ENCODE results near the gene SPEM1. TPM values are rescaled to one million over a fixed set of nuclear protein-coding genes. Genes with fewer than 3 reads are reported as not detected.
A peak's percentile ranks its signal among the peaks of the same experiment; 100 is the strongest.

Gene SPEM1
- total RNA-seq, 1 donor from 2014 or later: not detected

DNA sequence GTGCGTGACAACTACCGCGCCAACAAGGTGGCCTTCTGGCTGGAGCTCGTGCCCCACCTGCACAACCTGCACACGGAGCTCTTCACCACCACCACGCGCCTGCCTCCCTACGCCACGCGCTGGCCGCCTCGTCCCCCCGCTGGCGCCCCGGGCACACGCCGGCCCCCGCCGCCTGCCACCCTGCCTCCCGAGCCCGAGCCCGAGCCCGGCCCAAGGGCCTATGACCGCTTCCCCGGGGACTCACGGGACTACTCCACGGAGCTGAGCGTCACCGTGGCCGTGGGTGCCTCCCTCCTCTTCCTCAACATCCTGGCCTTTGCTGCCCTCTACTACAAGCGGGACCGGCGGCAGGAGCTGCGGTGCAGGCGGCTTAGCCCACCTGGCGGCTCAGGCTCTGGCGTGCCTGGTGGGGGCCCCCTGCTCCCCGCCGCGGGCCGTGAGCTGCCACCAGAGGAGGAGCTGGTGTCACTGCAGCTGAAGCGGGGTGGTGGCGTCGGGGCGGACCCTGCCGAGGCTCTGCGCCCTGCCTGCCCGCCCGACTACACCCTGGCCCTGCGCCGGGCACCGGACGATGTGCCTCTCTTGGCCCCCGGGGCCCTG is 3.0 kb upstream of the SPEM1 start:
- no peak for DNase-seq (ENCODE audit: low spot score)

DNA sequence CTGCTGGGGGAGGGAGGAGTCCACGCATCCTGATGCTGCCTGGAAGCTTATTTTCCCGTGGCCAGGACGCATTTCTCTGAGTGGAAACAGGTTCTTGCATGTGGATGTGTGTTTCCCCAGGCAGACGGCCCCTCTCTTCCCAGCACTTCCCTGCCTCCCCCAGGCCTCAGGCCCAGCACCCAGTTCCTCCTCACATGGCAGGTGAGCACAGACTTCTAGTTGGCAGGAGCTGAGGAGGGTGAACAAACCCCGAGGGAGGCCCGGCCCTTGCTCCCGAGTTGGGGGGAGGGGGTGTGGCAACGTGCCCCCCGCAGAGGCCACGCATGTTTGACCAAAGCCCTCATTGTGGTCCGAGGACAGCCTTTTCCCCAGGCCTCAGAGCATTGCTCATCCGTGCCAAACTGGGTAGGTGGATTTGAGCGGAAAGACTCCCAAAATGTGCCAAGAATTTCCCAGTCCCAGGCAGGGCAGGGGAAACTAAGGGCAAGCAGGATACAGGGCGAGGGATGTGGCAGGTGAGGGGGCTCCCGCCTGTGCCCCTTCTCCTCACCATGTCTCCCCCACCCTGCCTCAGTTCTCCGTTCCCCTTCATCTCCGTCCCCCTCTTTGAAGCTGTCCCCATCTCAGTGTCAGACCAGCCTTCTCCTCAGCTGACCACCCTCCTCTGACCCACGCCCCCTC is 1.5 kb upstream of the SPEM1 start:
- DNase-seq (ENCODE audit: low spot score): no peak

DNA sequence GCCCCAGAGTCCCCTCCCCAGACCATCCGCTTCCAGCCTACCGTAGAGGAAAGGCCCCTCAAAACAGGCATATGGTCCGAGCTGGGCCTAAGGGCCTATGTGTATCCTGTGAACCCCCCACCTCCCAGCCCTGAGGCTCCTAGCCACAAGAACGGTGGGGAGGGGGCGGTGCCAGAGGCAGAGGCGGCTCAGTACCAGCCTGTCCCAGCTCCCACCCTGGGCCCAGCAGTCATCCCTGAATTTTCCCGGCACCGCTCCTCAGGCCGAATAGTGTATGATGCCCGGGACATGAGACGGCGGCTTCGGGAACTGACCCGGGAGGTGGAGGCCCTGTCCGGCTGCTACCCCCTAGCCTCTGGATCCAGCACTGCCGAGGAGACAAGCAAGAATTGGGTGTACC is 1.1 kb downstream of the SPEM1 start:
- DNase-seq (ENCODE audit: low spot score): no peak

DNA sequence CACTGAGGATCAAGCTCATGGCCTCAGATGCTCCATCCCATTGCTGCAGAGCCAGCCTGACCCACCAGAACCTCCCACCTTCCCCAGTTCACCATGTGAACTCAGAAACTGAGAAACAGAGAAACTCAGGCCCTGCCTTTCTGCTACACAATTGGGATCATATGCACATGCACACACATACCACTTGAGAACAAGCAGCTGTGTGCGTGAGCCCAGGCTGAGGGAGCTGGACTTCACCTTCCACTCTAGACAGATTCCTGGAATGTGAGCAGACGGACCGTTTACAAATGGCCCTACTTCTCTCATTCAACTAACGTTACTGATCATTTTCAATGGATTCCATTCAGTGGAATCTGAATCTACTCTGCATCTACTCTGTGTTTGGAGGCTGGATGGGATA is 3.6 kb downstream of the SPEM1 start:
- DNase-seq (ENCODE audit: low spot score): no peak

DNA sequence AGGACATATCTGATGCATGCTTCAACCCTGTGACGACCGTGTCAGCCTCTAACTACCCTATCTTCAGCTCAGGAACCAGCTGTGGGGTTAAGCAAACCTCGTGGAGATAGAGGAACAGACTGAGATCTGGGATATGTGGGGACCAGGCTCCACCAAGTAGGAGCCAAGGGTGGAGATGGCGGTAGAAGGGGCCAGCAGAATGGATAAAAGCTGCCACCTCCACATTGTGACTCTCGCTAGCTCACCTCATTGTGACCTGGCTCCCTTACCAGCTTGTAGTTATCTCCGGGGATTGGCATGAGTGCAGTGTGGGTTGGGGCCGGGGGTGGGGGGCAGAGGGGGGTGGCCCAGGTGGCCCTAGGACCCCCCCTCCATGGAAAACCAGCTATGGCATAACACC is 5.2 kb downstream of the SPEM1 start, which contains the start of gene SPEM2:
Gene SPEM2, plus strand, starts transcription at position 301 of the 400 bp plus-strand sequence. Its CDS starts 73 bp downstream, at position 374.
- no peak for DNase-seq (ENCODE audit: low spot score)

DNA sequence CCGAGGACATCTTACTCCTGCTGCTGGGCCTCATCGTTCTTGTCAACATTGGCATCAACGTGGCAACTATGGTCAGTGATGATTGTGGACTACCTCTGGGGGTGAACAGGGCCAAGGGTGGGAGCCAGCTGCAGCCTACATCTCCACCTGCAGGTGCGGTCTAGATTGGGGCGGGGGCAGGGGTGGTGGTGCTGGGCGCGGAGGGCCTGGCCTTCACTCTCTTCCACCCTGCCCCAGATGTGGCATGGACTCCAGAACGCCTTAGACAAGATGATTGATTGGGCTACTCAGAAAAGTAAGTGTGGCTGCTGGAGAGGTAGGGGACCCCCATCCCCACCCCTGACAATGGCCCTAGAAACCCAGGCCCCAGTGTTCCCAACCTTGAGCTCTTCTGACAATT is 5.6 kb downstream of the SPEM1 start:
- no peak for DNase-seq (ENCODE audit: low spot score)

DNA sequence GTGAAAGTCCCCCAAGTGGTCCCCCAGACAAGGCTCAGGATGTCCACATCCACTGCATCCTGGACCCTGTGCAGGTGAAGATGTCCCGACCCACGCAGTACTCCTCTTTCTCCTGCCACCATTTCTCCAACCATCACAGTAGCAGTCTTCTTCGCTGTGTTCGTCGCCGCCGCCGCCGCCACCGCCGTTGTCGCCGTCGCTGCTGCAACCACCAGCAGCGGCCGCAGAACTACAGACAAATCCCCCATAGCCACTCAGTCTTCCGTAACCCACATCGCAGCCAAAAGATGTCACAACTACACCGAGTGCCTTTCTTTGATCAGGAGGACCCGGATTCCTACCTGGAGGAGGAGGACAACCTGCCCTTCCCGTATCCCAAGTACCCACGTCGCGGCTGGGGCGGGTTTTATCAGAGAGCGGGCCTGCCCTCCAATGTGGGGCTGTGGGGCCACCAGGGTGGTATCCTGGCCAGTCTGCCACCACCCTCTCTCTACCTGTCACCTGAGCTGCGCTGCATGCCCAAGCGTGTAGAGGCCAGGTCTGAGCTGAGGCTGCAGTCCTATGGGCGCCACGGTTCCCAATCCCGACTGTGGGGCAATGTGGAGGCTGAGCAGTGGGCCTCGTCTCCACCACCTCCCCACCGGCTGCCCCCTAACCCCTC is 6.2 kb downstream of the SPEM1 start:
- no peak for DNase-seq (ENCODE audit: low spot score)

DNA sequence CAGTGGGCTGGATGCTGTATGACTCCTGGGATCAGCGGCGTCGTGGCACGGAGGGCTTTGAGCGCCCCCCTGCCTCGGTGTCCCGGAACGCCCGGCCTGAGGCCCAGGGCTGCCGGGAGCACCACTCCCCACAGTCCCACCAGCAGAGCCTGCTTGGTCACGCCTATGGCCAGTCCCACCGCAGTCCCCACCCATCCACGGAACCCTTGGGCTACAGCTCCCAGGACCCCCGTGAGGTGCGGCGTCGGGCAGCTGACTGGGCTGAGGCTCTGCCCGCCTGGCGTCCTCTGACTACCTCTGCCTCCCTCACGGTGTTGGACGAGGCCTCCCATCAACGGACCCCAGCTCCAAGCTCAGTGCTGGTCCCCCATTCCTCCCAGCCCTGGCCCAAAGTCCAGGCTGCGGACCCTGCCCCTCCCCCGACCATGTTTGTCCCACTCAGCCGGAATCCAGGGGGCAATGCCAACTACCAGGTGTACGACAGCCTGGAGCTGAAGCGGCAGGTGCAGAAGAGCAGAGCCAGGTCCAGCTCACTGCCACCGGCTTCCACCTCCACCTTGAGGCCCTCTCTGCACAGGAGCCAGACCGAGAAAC is 6.9 kb downstream of the SPEM1 start:
- no peak for DNase-seq (ENCODE audit: low spot score)

DNA sequence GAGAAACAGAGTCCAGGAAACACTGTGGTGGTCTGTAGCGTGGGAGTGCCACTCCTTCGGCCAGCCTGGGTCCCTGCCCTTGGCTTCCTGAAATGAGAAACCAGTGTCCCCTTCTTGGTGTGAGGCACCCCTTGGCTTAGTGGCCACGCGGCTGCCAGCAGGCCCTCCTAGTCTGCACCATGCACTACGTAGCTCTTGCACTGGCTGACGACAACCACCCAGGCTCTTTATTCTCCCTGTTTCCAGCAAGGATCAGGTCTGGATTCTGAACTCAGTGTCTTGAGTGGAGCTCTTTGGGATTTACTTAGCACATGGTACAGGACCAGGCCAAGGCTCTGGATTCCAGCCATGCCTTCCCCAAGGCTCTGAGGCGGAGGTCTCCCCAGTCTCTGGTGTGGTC is 7.4 kb downstream of the SPEM1 start:
- no peak for DNase-seq (ENCODE audit: low spot score)

DNA sequence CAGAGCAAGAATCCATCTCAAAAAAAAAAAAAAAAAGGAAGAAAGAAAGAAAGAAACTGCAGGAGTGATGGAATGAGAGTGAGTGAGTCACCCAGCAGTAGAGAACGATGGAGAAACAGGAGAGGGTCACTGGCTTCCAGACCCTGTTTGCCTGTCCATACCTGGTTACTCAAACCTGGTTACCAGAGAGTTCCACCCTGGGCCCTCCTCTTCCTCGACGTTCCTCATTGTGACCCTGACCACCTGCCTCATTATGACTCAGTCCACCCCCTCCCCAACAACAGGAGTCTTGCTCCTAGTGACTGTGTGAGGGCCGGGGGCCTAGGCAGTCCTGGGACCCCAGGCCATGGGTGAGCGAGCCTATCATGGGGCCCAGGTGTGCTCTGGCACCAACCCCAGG is 8.4 kb downstream of the SPEM1 start, which contains the start of gene SPEM3:
Gene SPEM3, plus strand, starts transcription at position 301 of the 400 bp plus-strand sequence. Its CDS starts 46 bp downstream, at position 347.
- no peak for DNase-seq (ENCODE audit: low spot score)

DNA sequence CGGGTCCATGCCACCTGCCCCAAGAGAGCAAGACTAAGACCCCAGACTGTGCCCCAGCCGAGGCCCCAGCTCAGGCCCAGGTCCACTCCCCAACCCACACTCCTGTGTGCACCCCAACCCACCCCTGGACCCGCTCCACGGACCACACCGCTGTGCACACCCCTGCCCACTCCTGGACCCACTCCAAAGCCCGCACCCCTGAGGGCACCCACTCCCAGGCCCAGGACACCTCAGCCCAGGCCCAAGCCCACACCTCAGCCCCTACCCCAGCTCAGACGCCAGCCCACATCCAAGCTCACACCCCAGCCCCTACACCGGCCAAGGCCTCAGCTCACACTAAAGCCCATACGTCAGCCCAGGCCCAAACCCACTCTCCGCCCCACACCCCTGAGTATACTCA is 9.6 kb downstream of the SPEM1 start:
- DNase-seq (ENCODE audit: low spot score): no peak

DNA sequence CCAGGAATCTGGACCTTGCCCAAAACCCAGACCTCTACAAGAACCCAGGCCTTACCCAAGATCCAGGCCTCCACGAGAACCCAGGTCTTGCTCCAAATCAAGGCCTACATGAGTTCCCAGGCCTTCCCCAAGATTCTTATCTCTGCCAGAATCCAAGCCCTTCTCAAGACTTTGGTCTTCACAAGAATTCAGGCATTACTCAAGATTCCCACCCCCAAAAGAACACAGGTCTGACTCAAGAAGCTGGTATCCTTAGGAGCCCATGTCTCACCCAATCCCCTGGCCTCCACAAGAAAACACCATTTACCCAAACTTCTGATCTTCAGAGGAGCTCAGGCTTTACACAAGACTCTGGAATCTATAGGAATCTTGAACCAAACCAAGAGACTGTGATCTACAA is 11.1 kb downstream of the SPEM1 start:
- no peak for DNase-seq (ENCODE audit: low spot score)

DNA sequence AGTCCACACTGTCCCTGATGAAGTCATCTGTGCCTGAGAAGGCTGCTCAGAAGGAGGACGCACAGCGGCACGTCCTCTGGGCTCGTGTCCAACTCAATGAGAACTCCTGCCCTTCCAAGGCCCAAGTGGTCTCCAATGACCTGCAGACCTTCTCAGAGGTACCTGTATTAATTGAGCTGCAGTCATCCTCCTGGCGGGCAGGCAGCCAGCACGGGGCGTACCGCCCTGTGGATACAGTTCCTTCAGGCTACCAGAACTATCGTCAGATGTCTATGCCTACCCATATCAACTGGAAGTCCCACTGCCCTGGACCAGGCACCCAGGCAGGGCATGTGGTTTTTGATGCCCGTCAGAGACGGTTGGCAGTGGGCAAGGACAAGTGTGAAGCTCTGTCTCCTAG is 12.2 kb downstream of the SPEM1 start:
- DNase-seq (ENCODE audit: low spot score): no peak

DNA sequence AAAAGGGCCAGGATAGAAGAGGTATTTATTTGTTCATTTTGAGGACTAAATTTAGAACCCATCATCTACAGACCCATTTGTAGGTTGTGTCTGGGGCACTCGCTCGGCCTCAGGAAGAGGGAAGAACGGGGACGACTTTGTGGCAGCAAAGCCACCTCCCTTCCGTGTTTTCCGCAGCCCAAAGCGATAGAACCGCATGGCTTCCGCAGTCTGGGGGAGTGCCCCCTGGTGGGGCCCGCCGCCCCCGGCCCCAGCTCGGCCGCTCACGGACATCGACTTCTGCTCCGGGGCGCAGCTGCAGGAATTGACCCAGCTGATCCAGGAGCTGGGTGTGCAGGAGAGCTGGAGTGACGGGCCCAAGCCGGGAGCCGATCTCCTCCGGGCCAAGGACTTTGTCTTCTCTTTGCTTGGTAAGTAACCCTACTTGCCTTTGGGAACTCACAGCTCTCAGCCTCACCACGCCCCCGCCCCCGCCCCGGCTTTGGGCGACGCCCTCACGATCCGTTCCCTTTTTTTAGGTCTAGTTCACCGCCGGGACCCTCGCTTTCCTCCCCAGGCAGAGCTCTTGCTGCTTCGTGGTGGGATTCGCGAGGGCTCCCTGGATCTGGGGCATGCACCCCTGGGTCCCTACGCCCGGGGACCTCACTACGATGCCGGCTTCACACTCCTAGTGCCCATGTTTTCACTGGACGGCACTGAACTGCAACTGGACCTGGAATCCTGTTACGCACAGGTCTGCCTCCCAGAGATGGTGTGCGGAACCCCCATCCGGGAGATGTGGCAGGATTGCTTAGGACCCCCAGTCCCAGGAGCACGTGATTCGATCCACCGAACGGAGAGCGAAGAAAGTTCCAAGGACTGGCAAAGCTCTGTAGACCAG is 15.8 kb downstream of the SPEM1 start:
- no peak for DNase-seq (ENCODE audit: low spot score)

DNA sequence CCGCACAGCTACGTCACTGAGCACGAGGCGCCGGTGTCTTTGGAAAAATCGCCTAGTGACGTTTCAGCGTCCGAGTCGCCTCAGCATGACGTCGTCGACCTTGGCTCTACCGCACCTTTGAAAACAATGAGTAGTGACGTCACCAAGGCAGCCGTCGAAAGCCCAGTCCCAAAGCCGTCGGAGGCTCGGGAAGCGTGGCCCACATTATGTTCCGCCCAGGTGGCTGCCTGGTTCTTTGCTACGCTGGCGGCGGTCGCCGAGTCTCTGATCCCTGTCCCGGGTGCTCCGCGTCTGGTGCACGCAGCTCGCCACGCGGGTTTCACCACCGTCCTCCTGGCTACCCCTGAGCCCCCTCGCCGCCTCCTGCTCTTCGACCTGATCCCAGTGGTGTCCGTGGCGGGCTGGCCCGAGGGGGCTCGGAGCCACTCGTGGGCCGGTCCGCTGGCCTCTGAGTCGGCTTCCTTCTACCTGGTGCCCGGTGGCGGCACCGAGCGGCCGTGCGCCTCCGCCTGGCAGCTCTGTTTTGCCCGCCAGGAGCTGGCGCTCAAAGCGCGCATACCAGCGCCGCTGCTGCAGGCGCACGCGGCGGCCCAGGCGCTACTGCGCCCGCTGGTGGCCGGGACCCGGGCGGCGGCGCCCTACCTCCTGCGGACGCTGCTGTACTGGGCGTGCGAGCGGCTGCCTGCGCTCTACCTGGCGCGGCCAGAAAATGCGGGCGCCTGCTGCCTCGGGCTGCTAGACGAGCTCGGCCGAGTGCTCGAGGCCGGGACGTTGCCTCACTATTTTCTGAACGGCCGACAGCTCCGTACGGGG is 16.6 kb downstream of the SPEM1 start:
- DNase-seq (ENCODE audit: low spot score): peak; percentile 95

DNA sequence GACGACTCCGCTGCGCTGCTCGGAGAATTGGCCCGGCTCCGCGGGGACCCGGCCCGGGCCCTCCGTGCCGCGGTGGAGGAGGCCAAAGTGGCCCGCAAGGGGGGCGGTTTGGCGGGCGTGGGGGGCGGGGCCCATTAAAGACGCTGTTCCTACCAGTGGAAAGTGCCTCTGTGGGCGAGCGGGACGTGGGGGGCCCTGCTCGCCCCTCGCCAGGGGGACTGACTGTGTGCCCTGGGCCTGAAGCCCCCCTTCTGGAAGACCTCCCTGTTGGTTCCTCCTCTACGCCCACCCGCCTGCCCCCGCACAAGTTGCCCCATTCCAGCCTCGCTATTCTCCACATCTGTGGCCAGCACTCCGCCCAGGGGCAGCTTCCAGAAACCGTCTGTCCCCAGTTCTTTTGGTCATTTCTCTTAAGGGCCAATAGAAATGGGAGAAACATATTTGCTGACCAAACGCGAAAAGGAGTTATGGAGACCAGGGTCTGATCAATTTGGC is 17.3 kb downstream of the SPEM1 start:
- no peak for DNase-seq (ENCODE audit: low spot score)

DNA sequence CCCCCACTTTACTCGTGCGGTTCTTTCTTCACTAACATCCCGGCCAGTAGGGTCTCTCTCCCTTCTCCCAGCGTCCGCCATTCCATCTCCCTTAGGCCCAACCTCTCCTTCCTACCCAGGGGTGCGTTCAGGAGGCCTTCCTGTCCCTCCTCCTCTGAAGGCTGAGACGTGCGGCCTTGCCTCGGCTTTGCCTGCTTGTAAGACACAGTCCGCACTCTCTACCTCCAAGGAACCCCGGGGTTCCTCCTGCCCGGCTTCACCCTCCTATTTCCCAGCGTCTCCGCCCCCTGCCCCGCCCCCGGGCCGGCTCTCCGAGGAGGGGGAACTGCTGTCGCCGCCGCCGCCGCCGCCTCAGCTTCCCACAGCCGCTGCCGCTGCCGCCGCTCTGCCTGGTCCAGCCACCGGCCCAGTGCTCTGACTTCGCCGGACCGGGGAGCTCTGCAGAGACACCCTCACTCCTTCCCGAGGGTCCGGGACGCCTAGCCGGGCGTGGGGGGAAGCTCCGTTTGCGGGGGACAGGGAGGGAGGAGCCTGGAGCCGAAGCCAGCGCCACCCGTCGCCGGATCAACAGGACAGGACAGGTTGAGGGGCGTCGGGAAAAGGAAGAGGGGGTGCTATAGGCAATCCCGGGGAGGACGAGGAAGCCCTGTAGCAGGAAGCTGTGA is 18.0 kb downstream of the SPEM1 start:
- peak; percentile 94 for DNase-seq (ENCODE audit: low spot score)

DNA sequence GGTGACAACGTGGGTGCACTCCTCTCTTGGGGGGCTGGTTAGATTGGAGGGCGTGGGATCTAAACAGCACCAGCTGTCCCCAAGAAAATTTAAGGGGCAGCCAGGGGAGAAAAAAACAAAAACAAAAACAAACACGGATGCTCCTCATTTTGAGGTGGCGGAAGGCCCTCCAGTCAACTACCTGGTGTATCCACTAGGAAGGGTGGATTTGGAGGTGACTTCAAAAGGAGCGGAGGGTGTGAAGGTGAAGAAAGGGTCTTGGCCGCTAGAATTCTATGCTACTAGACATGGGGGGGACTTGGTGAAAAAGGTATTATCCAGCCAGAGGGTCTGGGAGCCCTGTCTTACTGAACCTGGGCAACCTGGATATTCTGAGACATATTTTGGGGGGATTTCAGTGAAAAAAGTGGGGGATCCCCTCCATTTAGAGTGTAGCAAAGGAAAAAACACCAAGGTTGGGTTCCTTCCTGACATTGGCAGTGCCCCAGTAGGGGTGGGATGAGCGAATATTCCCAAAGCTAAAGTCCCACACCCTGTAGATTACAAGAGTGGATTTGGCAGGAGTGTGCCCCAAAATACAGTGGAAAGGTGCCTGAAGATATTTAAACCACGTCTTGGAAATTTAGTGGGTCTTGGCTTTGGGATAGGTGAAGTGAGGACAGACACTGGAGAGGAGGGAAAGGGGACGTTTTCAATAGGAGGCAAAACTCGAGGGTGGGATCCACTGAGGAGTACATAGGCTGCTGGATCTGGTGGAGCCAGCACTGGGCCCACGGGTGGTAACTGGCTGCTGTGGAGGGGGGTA is 18.7 kb downstream of the SPEM1 start:
- DNase-seq (ENCODE audit: low spot score): no peak
